Endodermal cell (in vitro differentiated cells): Measurements from ENCODE around the gene HBG2. TPM values are rescaled to one million over a fixed set of nuclear protein-coding genes. Genes with fewer than 3 reads are reported as not detected.

Experiments used
- DNase-seq: peaks from one replicate; pipeline ENCODE4 v3.0.0-alpha.2; 2017
- H3K27ac ChIP-seq: 2 replicates; pipeline ENCODE4 v1.5.1; 2013; ENCODE audit warnings: mild to moderate bottlenecking, low read depth, low read length, moderate library complexity
- H3K27me3 ChIP-seq: 2 replicates; pipeline ENCODE4 v1.6.1; 2013; ENCODE audit warnings: mild to moderate bottlenecking, low read length, moderate library complexity; ENCODE audit not compliant: insufficient read depth, control insufficient read depth, poor library complexity, severe bottlenecking
- H3K36me3 ChIP-seq: 2 replicates; pipeline ENCODE4 v1.7.0; 2013; ENCODE audit warnings: mild to moderate bottlenecking, low read length, moderate library complexity; ENCODE audit not compliant: control insufficient read depth, insufficient read depth
- H3K4me1 ChIP-seq: one replicate; pipeline ENCODE4 v1.7.0; 2013; ENCODE audit warnings: low read length; ENCODE audit not compliant: control insufficient read depth, insufficient read depth
- H3K4me3 ChIP-seq: 2 replicates; pipeline ENCODE4 v1.5.1; 2013; ENCODE audit warnings: mild to moderate bottlenecking, low read length, moderate library complexity
- H3K9ac ChIP-seq: 2 replicates; pipeline ENCODE4 v1.6.1; 2013; ENCODE audit warnings: mild to moderate bottlenecking, low read length, moderate library complexity; ENCODE audit not compliant: poor library complexity, severe bottlenecking; ENCODE audit errors: extremely low read depth
- H3K9me3 ChIP-seq: 2 replicates; pipeline ENCODE4 v1.6.1; 2013; ENCODE audit warnings: mild to moderate bottlenecking, low read length, moderate library complexity; ENCODE audit not compliant: control insufficient read depth
- H3K27ac Mint-ChIP-seq: 2 replicates; pipeline ENCODE4 v1.8.0; 2020; ENCODE audit warnings: mixed read lengths
- H3K27me3 Mint-ChIP-seq: 2 replicates; pipeline ENCODE4 v1.8.0; 2021; ENCODE audit warnings: mild to moderate bottlenecking, mixed read lengths; ENCODE audit not compliant: insufficient read depth
- H3K36me3 Mint-ChIP-seq: 2 replicates; pipeline ENCODE4 v1.8.0; 2020; ENCODE audit warnings: low read depth, mixed read lengths
- H3K4me1 Mint-ChIP-seq: 2 replicates; pipeline ENCODE4 v1.8.0; 2020; ENCODE audit warnings: mixed read lengths
- H3K4me3 Mint-ChIP-seq: 2 replicates; pipeline ENCODE4 v1.8.0; 2020; ENCODE audit warnings: mild to moderate bottlenecking, moderate library complexity, mixed read lengths
- H3K9me3 Mint-ChIP-seq: 2 replicates; pipeline ENCODE4 v1.8.0; 2020; ENCODE audit warnings: mild to moderate bottlenecking, mixed read lengths
- WGBS, 2 experiments: methylation state at CpG; one replicate each; pipeline versions ENCODE4 v1.1.5 to v1.1.7; 2013; ENCODE audit warnings: missing lambda C conversion rate in 2 of 2, mixed read lengths in 1 of 2; ENCODE audit not compliant: insufficient coverage in 1 of 2, insufficient read length in 1 of 2; 5-methylcytosine and 5-hydroxymethylcytosine counted together
- total RNA-seq, 2 donors: library from RNA; stranded (reverse); fragmentation: NEBNext Ultra II Directional in 1 of 2; extraction: Animal tissue kit (Norgen Biotek cat#: 25700) in 1 of 2; gene quantifications; 2 replicates in 1 of 2; 3 replicates in 1 of 2; pipeline ENCODE4 v1.2.1, GENCODE V29; 2021
- TF ChIP-seq, protein P1 (sequence below): fragments of 200-600 bp; sonication (generic); conservative IDR thresholded peaks from 2 replicates; pipeline ENCODE4 v1.5.0; 2021; ENCODE audit warnings: antibody characterized with exemption, mild to moderate bottlenecking

Gene HBG2
- total RNA-seq, 2 donors from 2014 or later: 0.59 to 0.62 TPM

- Histone ChIP-seq H3K4me1 (peaks cover 2% of the 10 kb centered on the region), H3K27me3 (no peaks in the 10 kb centered on the region), H3K4me3 (no peak overlapping the region), H3K9me3 (no peaks in the 10 kb centered on the region), H3K27ac (no peak overlapping the region), H3K9ac (no peak overlapping the region), H3K36me3 (no peaks in the 10 kb centered on the region)
- no peaks in the 10 kb centered on the region for H3K9me3 Mint-ChIP-seq
- H3K4me3 Mint-ChIP-seq: no peak overlapping the region
- WGBS, 2 experiments: 71 to 83% methylated on average over 1 of the region's 1 CpG
- H3K36me3 Mint-ChIP-seq: no peaks in the 10 kb centered on the region
- peaks cover 17% of the 10 kb centered on the region for H3K4me1 Mint-ChIP-seq
- H3K27me3 Mint-ChIP-seq: no peaks in the 10 kb centered on the region
- TF ChIP-seq, protein P1, sequence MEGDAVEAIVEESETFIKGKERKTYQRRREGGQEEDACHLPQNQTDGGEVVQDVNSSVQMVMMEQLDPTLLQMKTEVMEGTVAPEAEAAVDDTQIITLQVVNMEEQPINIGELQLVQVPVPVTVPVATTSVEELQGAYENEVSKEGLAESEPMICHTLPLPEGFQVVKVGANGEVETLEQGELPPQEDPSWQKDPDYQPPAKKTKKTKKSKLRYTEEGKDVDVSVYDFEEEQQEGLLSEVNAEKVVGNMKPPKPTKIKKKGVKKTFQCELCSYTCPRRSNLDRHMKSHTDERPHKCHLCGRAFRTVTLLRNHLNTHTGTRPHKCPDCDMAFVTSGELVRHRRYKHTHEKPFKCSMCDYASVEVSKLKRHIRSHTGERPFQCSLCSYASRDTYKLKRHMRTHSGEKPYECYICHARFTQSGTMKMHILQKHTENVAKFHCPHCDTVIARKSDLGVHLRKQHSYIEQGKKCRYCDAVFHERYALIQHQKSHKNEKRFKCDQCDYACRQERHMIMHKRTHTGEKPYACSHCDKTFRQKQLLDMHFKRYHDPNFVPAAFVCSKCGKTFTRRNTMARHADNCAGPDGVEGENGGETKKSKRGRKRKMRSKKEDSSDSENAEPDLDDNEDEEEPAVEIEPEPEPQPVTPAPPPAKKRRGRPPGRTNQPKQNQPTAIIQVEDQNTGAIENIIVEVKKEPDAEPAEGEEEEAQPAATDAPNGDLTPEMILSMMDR: no peak
- DNase-seq: no peak
- no peak overlapping the region for H3K27ac Mint-ChIP-seq
Measured at GRCh38 chr11:5286351-5286750, 31.8 kb upstream of the HBG2 start.

DNA sequence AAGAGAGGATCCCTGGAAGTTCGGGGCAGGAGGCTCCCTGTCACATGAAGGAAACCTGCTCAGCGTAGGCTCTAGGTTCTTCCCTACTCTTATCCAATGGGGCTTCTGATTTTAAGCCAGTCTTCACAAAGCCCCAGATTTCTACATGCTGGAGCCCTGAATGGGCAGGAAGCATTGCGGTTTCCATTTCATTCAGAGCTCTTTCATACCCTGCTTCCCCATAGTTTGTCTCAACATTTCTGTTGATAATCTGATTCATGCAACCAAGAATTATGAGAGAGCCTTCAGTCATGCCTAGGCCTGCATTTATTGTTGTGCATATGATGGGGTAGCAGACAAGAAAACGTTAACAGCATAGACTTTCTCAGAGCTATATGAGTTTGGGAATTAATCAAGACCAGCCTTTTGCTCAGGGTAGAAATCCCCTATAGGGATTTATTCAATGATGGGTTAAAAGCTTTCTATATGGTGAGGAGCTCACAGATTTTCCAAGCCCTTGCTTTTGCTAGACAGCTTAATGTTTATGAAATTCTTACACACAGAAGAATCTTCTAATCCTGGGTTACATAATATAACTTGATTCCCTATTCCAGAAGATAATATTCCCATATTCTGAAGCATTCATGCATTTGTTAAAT lies 31.2 kb upstream of the HBG2 start:
- WGBS, 2 experiments: 92 to 95% methylated on average over 4 of the region's 4 CpGs
- Mint-ChIP-seq H3K9me3 (no peaks in the 10 kb centered on the region), H3K36me3 (no peaks in the 10 kb centered on the region), H3K27me3 (no peaks in the 10 kb centered on the region), H3K27ac (no peak overlapping the region), H3K4me1 (peaks cover 18% of the 10 kb centered on the region), H3K4me3 (no peak overlapping the region)
- H3K27ac ChIP-seq: no peak overlapping the region
- H3K9me3 ChIP-seq: no peaks in the 10 kb centered on the region
- peaks cover 2% of the 10 kb centered on the region for H3K4me1 ChIP-seq
- H3K9ac ChIP-seq: no peak overlapping the region
- no peak overlapping the region for H3K4me3 ChIP-seq
- TF ChIP-seq, protein P1: no peak
- H3K36me3 ChIP-seq: no peaks in the 10 kb centered on the region
- no peak for DNase-seq
- H3K27me3 ChIP-seq: no peaks in the 10 kb centered on the region

DNA sequence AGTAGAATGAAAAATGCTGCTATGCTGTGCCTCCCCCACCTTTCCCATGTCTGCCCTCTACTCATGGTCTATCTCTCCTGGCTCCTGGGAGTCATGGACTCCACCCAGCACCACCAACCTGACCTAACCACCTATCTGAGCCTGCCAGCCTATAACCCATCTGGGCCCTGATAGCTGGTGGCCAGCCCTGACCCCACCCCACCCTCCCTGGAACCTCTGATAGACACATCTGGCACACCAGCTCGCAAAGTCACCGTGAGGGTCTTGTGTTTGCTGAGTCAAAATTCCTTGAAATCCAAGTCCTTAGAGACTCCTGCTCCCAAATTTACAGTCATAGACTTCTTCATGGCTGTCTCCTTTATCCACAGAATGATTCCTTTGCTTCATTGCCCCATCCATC lies 30.1 kb upstream of the HBG2 start:
- Histone ChIP-seq H3K27me3 (no peaks in the 10 kb centered on the region), H3K36me3 (no peaks in the 10 kb centered on the region), H3K9ac (no peak overlapping the region), H3K9me3 (no peaks in the 10 kb centered on the region), H3K4me1 (peaks cover 2% of the 10 kb centered on the region), H3K27ac (no peak overlapping the region), H3K4me3 (no peak overlapping the region)
- WGBS, 2 experiments: 86 to 92% methylated on average over 1 to 2 of the region's 2 CpGs
- no peak overlapping the region for H3K4me3 Mint-ChIP-seq
- TF ChIP-seq, protein P1: no peak
- H3K9me3 Mint-ChIP-seq: no peaks in the 10 kb centered on the region
- no peaks in the 10 kb centered on the region for H3K36me3 Mint-ChIP-seq
- H3K27me3 Mint-ChIP-seq: no peaks in the 10 kb centered on the region
- no peak overlapping the region for H3K27ac Mint-ChIP-seq
- H3K4me1 Mint-ChIP-seq: peaks cover 21% of the 10 kb centered on the region
- no peak for DNase-seq
